Mesendoderm (in vitro differentiated cells): ENCODE results near the gene CARM1.
"Not testable (repeated sequence)": the region's sequence is repeated elsewhere in the genome, so short reads cannot be mapped to it uniquely, and the experiment has no call there.

Experiments
- DNase-seq: peaks from one replicate; pipeline ENCODE4 v3.0.0; 2013
- H2AK5ac ChIP-seq: 2 replicates; pipeline ENCODE4 v1.6.1; 2013; ENCODE audit warnings: low read length, inconsistent platforms
- H2BK120ac ChIP-seq: 2 replicates; pipeline ENCODE4 v1.6.1; 2013; ENCODE audit warnings: low read depth, mild to moderate bottlenecking, low read length, moderate library complexity, mixed read lengths
- H2BK15ac ChIP-seq: replicated peaks from 2 replicates; pipeline ENCODE4 v1.6.1; 2013; ENCODE audit warnings: low read depth, mild to moderate bottlenecking, moderate library complexity
- H2BK5ac ChIP-seq: 2 replicates; pipeline ENCODE4 v1.6.1; 2013; ENCODE audit warnings: low read length, inconsistent platforms
- H3K18ac ChIP-seq: 2 replicates; pipeline ENCODE4 v1.6.1; 2013; ENCODE audit warnings: mild to moderate bottlenecking, low read length, mixed read lengths
- H3K23ac ChIP-seq: one replicate; pipeline ENCODE4 v1.6.1; 2013; ENCODE audit warnings: low read length
- H3K27ac ChIP-seq: 2 replicates; pipeline ENCODE4 v1.5.1; 2013; ENCODE audit warnings: low read depth, mild to moderate bottlenecking, inconsistent platforms, low read length, moderate library complexity
- H3K27me3 ChIP-seq: 2 replicates; pipeline ENCODE4 v1.6.1; 2013; ENCODE audit warnings: low read length, control low read depth, mild to moderate bottlenecking, inconsistent platforms; ENCODE audit not compliant: insufficient read depth, poor library complexity
- H3K36me3 ChIP-seq: 2 replicates; pipeline ENCODE4 v1.6.1; 2013; ENCODE audit warnings: low read length, inconsistent platforms; ENCODE audit not compliant: control insufficient read depth, insufficient read depth
- H3K4ac ChIP-seq: one replicate; pipeline ENCODE4 v1.6.1; 2013; ENCODE audit warnings: low read depth, mild to moderate bottlenecking, low read length, moderate library complexity
- H3K4me1 ChIP-seq: 2 replicates; pipeline ENCODE4 v1.6.1; 2013; ENCODE audit warnings: low read depth, low read length, inconsistent platforms; ENCODE audit not compliant: control insufficient read depth
- H3K4me2 ChIP-seq: 2 replicates; pipeline ENCODE4 v1.6.1; 2013; ENCODE audit warnings: low read length
- H3K4me3 ChIP-seq: 2 replicates; pipeline ENCODE4 v1.5.1; 2013; ENCODE audit warnings: mild to moderate bottlenecking, low read length
- H3K56ac ChIP-seq: one replicate; pipeline ENCODE4 v1.6.1; 2013; ENCODE audit warnings: low read length
- H3K79me1 ChIP-seq: 2 replicates; pipeline ENCODE4 v1.6.1; 2013; ENCODE audit warnings: low read length, inconsistent platforms
- H3K79me2 ChIP-seq: 2 replicates; pipeline ENCODE4 v1.6.1; 2013; ENCODE audit warnings: mild to moderate bottlenecking, low read length; ENCODE audit not compliant: control insufficient read depth, insufficient read depth
- H3K9ac ChIP-seq: 2 replicates; pipeline ENCODE4 v1.6.1; 2013; ENCODE audit warnings: low read length, inconsistent platforms
- H4K5ac ChIP-seq: one replicate; pipeline ENCODE4 v1.6.1; 2013; ENCODE audit warnings: low read length
- H4K8ac ChIP-seq: one replicate; pipeline ENCODE4 v1.6.1; 2013; ENCODE audit warnings: low read depth, mild to moderate bottlenecking, control low read depth, low read length, moderate library complexity
- WGBS: extraction: QIAGEN DNeasy Blood & Tissue Kit; methylation state at CpG from one replicate; pipeline ENCODE4 v1.1.7; 2013; ENCODE audit warnings: low lambda C conversion rate, missing lambda C conversion rate; ENCODE audit not compliant: insufficient coverage; ENCODE audit errors: extremely low coverage; 5-methylcytosine and 5-hydroxymethylcytosine counted together

The CARM1 gene

DNA sequence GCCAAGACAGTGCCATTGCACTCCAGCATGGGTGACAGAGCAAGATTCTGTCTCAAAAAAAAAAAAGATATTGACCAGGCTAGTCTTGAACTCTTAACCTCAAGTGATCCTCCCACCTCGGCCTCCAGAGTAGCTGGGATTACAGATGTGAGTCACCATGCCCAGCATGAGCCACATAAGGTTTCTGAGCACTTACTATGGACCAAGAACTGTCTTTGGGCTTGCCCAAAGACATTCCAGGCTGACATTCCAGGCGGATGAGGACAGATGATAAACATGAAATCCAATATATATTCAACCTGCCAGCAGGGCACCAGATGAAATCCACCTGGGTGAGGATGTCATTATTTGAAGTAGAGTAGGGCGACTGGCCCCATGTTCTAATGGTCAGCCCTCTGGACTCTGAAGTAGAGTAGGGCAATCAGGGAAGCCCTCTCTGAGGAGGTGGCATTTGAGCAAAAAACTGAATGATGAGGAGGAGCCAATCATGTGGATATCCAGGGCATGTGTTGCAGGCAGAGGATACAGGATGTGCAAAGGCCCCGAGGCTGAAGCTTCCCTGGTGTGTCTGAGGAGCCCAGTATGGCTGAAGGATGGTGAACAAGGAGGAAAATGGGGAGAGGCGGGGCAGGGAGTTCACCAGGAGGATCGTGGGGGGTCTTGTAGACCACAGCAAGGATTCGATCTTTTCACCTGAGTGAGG is 19.1 kb upstream of the CARM1 start:
- no peak overlapping the region for H3K4ac ChIP-seq
- no peak overlapping the region for H3K4me2 ChIP-seq
- H3K79me2 ChIP-seq, result no peaks in the 10 kb centered on the region
- no peak overlapping the region for H4K8ac ChIP-seq
- no peaks in the 10 kb centered on the region for H3K27me3 ChIP-seq
- H2BK15ac ChIP-seq, result no peak overlapping the region
- no peaks in the 10 kb centered on the region for H3K4me1 ChIP-seq
- H4K5ac ChIP-seq, result no peak overlapping the region
- no peak overlapping the region for H2AK5ac ChIP-seq
- no peaks in the 10 kb centered on the region for H3K79me1 ChIP-seq
- H2BK120ac ChIP-seq, result no peak overlapping the region
- H3K23ac ChIP-seq, result no peak overlapping the region
- H3K36me3 ChIP-seq, result no peaks in the 10 kb centered on the region
- no peak overlapping the region for H3K4me3 ChIP-seq
- WGBS, result no CpG with 5 or more reads among the region's 7 CpGs
- DNase-seq, result peak; percentile 79
- no peak overlapping the region for H3K27ac ChIP-seq
- no peak overlapping the region for H2BK5ac ChIP-seq
- no peak overlapping the region for H3K18ac ChIP-seq
- no peak overlapping the region for H3K9ac ChIP-seq
- H3K56ac ChIP-seq, result no peak overlapping the region

DNA sequence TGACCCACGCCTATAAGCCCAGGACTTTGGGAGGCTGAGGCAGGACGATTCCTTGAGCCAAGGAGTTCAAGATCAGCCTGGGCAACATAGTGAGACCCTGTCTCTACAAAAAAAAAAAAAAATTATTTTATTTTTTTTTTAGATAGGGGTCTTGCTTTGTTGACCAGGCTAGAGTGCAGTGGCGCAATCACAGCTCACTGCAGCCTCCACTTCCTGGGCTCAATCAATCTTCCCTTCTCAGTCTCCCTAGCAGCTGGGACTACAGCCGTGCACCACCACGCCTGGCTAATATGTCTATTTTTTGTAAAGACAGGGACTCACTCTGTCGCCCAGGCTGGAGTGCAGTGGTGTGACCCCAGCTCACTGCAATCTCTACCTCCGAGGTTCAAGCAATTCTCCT is 18.4 kb upstream of the CARM1 start:
- H3K79me1 ChIP-seq, result no peaks in the 10 kb centered on the region
- H2BK120ac ChIP-seq, result no peak overlapping the region
- no peak overlapping the region for H2AK5ac ChIP-seq
- H2BK15ac ChIP-seq, result no peak overlapping the region
- no peak overlapping the region for H4K8ac ChIP-seq
- no peak overlapping the region for H3K4me3 ChIP-seq
- H2BK5ac ChIP-seq, result no peak overlapping the region
- H3K9ac ChIP-seq, result no peak overlapping the region
- H3K4ac ChIP-seq, result no peak overlapping the region
- no peak for DNase-seq
- no peak overlapping the region for H3K23ac ChIP-seq
- no peaks in the 10 kb centered on the region for H3K79me2 ChIP-seq
- no peak overlapping the region for H4K5ac ChIP-seq
- no peak overlapping the region for H3K4me2 ChIP-seq
- no peaks in the 10 kb centered on the region for H3K36me3 ChIP-seq
- no peaks in the 10 kb centered on the region for H3K4me1 ChIP-seq
- no peak overlapping the region for H3K56ac ChIP-seq
- no peak overlapping the region for H3K27ac ChIP-seq
- no peaks in the 10 kb centered on the region for H3K27me3 ChIP-seq
- H3K18ac ChIP-seq, result no peak overlapping the region
- no CpG with 5 or more reads among the region's 7 CpGs for WGBS

GRCh38 chr19:10854350-10855089 is 16.8 kb upstream of the CARM1 start:
- Histone ChIP-seq H3K9ac (no peak overlapping the region), H3K79me2 (no peaks in the 10 kb centered on the region), H3K4me3 (no peak overlapping the region), H3K27me3 (no peaks in the 10 kb centered on the region), H3K36me3 (no peaks in the 10 kb centered on the region), H3K79me1 (no peaks in the 10 kb centered on the region), H3K4ac (no peak overlapping the region), H3K18ac (no peak overlapping the region), H3K27ac (no peak overlapping the region), H2BK15ac (no peak overlapping the region), H2BK5ac (no peak overlapping the region), H4K5ac (no peak overlapping the region), H3K23ac (no peak overlapping the region), H2BK120ac (no peak overlapping the region), H3K56ac (no peak overlapping the region), H3K4me2 (no peak overlapping the region), H3K4me1 (no peaks in the 10 kb centered on the region), H2AK5ac (no peak overlapping the region), H4K8ac (no peak overlapping the region)
- no CpG with 5 or more reads among the region's 7 CpGs for WGBS
- DNase-seq, result no peak

GRCh38 chr19:10855879-10856522 is 15.4 kb upstream of the CARM1 start:
- no peaks in the 10 kb centered on the region for H3K27me3 ChIP-seq
- no peak overlapping the region for H4K8ac ChIP-seq
- no peaks in the 10 kb centered on the region for H3K79me2 ChIP-seq
- H3K4ac ChIP-seq, result no peak overlapping the region
- no peak overlapping the region for H3K9ac ChIP-seq
- no peak overlapping the region for H2BK5ac ChIP-seq
- no peak overlapping the region for H3K4me3 ChIP-seq
- no peak overlapping the region for H3K4me2 ChIP-seq
- no peak overlapping the region for H3K23ac ChIP-seq
- no peak overlapping the region for H3K18ac ChIP-seq
- no peak overlapping the region for H3K56ac ChIP-seq
- no peak overlapping the region for H3K27ac ChIP-seq
- peak; percentile 51 for DNase-seq
- H3K4me1 ChIP-seq, result no peaks in the 10 kb centered on the region
- H3K36me3 ChIP-seq, result no peaks in the 10 kb centered on the region
- H2AK5ac ChIP-seq, result no peak overlapping the region
- no CpG with 5 or more reads among the region's 5 CpGs for WGBS
- no peak overlapping the region for H2BK15ac ChIP-seq
- no peaks in the 10 kb centered on the region for H3K79me1 ChIP-seq
- H2BK120ac ChIP-seq, result no peak overlapping the region
- H4K5ac ChIP-seq, result no peak overlapping the region

- H3K56ac ChIP-seq, H4K5ac ChIP-seq, H3K4ac ChIP-seq, H2BK5ac ChIP-seq, H3K18ac ChIP-seq, H3K4me2 ChIP-seq, H4K8ac ChIP-seq, H3K4me1 ChIP-seq, H3K27me3 ChIP-seq, DNase-seq, H3K9ac ChIP-seq, H3K36me3 ChIP-seq, H2AK5ac ChIP-seq, H3K27ac ChIP-seq, H3K4me3 ChIP-seq, H2BK120ac ChIP-seq, H3K79me1 ChIP-seq, H2BK15ac ChIP-seq, H3K23ac ChIP-seq, H3K79me2 ChIP-seq: not testable (repeated sequence)
- no CpG with 5 or more reads among the region's 1 CpG for WGBS
These were observed 14.5 kb upstream of the CARM1 start for GRCh38 chr19:10856899-10857298.
